ENCODE data around the gene TRIM49D2.
"Not testable (repeated sequence)": the region's sequence is repeated elsewhere in the genome, so short reads cannot be mapped to it uniquely, and the experiment has no call there.

GRCh38 chr11:89960833-89961232 lies 37.0 kb downstream of the TRIM49D2 start:
- not testable (repeated sequence) for TF ChIP-seq SUZ12 (IDR thresholded peaks at IDR 0.05; ENCODE audit: low read length); CTCF (IDR thresholded peaks at IDR 0.05; ENCODE audit: control extremely low read depth in 1 of 3, insufficient read depth in 1 of 3, low read depth in 1 of 3, low read length in 3 of 3); GABPA (IDR thresholded peaks at IDR 0.05; ENCODE audit: borderline replicate concordance, insufficient read depth, low read length); USF2 (IDR thresholded peaks at IDR 0.05; ENCODE audit: low read length); ZNF274 (IDR thresholded peaks at IDR 0.05; ENCODE audit: borderline replicate concordance, extremely low read depth, low read length); EZH2 (IDR thresholded peaks at IDR 0.05; ENCODE audit: low read depth, low read length, severe bottlenecking); PHF8 (conservative IDR thresholded peaks at IDR 0.05; ENCODE audit: low read depth, low read length); RFX5 (IDR thresholded peaks at IDR 0.05; ENCODE audit: borderline replicate concordance, low read depth, low read length); SRF (IDR thresholded peaks at IDR 0.05; ENCODE audit: low read depth, low read length); POLR2A (IDR thresholded peaks at IDR 0.05; ENCODE audit: control extremely low read depth in 1 of 2, low read depth in 2 of 2, low read length in 2 of 2); MAX (IDR thresholded peaks at IDR 0.05)

Measured in H1 (cell line).